Fibroblast of skin of back (primary cell): ENCODE results near the gene SCPEP1.

Source experiments
- DNase-seq: peaks from one replicate; pipeline ENCODE4 v3.0.0-alpha.2; 2013

SCPEP1 gene

GRCh38 chr17:57002904-57003303 lies 25.0 kb downstream of the SCPEP1 start:
- DNase-seq = no peak

DNA sequence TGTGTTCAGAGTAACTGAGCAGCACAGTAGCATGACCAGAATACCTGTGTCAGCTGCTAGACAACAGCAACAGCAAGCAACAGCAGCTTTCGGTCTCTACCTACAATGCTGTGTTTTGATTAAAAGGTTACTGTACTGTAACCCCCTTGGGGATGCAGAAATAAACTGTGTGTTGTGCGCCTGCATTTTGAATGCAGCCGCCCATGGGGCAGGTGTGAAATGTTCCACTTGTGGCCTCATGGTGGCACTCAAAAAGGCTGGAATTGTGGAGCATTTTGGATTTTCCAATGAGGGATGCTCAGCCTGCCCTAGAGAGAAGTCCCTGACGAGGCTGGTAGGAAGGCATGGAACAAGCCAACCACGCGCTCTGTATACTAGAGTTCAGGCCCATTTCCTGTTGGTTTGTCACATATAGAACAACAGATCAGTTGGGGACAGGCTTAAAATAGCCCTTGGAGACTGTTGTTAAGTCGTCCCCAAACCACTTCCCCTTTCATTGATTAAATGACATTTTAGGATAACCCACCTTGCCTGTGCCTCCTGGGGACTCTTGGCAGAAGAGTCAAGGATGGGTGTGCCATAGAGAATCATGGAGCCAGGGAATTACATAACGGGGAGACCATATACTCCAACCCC lies 27.1 kb downstream of the SCPEP1 start:
- DNase-seq = no peak

DNA sequence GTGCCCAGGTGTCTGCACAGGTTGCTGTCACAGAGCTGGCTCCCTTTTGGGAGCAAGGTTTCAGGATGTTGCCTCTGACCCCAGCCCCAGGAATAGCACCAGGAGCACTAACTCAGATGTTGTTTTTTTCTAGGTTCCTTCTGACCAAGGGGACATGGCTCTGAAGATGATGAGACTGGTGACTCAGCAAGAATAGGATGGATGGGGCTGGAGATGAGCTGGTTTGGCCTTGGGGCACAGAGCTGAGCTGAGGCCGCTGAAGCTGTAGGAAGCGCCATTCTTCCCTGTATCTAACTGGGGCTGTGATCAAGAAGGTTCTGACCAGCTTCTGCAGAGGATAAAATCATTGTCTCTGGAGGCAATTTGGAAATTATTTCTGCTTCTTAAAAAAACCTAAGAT lies 28.1 kb downstream of the SCPEP1 start:
- no peak for DNase-seq

DNA sequence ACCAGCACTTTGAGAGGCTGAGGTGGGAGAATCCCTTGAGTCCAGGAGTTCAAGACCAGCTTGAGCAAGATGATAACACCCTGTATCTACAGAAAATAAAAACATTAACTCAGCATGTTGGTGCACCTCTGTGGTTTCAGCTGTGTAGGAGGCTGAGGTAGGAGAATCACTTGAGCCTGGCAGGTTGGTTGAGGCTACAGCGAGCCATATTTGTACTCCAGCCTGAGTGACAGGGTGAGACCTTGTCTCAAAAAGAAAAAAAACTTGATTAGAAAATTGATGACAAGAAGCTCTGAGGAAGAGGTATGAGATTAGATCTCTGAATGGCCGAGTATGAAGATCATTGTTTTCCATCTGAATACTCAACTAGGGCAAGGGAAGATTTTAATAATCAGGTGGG lies 31.0 kb downstream of the SCPEP1 start:
- no peak for DNase-seq

GRCh38 chr17:57009737-57010445 lies 32.0 kb downstream of the SCPEP1 start:
- peak; percentile 29 for DNase-seq

DNA sequence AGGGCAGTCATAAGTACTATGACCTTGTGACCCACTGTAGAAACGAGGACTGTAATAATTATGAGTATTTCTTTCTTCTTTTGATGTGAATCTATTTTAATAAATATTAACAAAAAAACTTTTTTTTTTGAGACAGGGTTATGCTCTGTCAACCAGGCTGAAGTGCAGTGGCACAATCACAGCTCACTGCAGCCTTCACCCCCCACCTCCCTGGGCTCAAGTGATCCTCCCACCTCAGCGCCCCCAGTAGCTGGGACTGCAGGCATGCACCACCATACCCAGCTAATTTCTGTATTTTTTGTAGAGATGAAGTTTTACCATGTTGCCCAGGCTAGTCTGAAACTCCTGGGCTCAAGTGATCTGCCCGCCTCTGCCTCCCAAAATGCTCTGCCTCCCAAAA lies 32.6 kb downstream of the SCPEP1 start:
- DNase-seq = no peak

GRCh38 chr17:57011491-57012015 lies 33.6 kb downstream of the SCPEP1 start:
- DNase-seq = no peak

DNA sequence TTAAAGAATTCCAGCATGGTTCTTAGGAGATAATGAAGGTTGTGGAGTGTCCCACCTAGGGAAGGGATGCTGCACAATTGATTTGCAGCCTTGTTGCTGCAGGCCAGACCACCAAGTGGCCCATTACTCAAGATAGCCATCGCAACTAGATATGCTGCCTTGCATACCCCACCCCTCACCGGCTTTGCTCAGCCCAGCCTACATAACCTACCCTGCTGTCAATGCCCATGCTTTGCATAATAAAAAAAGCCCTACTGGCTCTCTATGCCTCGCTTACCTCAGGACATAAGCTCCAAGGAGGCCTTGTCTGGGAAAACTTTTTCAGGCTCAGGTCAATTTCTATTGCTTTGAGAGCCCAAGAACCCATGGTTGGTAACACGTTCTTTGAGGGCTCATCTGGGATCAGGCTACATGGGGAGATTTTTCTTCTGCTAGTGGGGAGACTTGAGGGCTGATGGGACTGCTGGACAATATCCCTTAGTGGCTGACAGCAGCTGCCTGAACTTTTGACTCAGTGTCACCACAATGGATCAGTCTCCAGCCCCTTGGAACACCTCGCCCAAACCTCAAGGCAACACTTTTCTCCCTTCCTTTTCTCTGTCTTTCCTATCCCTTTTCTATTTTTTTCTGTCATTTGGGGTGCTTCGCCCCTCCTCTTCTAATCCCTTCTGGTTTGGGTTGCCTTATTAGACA lies 38.3 kb downstream of the SCPEP1 start:
- no peak for DNase-seq

GRCh38 chr17:57016764-57017116 lies 38.8 kb downstream of the SCPEP1 start:
- DNase-seq = peak; percentile 37

DNA sequence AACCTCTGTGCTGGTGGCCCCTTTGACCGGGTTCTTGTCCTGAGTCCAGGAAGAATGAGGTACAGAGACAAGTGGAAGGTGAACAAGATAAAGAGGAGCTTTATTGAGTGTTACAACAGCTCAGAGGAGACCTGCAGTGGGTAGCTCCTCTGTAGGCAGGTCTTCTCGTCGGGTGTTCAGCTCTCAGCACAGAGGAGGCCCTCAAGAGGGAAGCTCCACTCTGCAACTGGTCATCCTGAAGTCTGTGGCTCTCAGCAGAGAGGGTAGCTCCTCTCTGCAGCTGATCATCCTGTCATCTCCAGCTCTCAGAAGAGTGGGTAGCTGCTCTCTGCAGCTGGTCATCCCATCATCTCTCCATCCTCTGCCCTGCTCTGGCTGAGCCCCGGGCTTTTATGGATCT lies 39.7 kb downstream of the SCPEP1 start:
- no peak for DNase-seq

GRCh38 chr17:57020208-57020607 lies 42.3 kb downstream of the SCPEP1 start:
- DNase-seq = no peak

- no peak for DNase-seq
Measured at GRCh38 chr17:57021226-57021940, 43.5 kb downstream of the SCPEP1 start.

- no peak for DNase-seq
Measured at GRCh38 chr17:57025876-57026275, 47.9 kb downstream of the SCPEP1 start.

DNA sequence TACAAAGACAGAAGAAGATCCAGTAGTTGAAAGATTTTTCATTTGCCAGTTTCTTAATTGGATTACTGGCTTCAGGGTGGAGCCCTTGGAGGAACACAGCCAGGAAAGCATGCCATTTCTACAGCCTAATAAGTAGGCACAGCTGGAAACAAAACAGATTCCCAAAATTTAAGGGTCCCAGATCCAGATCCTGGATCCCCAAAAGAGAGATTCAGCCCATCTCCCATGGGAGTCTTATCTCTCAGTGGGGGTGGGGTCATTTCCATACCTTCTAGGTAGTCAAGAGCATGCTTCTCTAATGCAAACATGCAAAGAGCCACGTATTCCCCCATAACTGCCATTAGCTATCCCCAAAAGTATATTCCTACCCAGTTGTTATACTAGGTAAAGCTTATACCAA lies 49.9 kb downstream of the SCPEP1 start:
- DNase-seq = no peak

DNA sequence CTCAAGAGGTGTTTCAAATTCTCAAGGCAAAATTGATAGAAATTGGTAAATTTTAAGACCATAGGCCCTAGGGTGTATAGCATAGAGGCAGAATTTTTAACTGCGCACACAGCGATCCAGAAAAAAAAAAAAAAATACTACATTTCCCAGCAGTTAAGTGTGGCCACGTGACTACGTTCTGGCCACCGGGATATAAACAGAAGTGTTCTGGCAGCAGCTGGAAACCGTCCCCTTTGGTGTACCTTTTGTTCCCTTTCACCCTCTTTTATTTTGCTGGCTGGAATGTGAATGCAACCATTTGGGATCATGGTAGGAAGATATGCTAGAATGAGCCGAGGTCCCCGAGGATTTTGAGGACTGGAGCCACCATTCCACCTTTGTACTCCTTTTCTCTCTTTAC lies 54.4 kb downstream of the SCPEP1 start:
- no peak for DNase-seq

DNA sequence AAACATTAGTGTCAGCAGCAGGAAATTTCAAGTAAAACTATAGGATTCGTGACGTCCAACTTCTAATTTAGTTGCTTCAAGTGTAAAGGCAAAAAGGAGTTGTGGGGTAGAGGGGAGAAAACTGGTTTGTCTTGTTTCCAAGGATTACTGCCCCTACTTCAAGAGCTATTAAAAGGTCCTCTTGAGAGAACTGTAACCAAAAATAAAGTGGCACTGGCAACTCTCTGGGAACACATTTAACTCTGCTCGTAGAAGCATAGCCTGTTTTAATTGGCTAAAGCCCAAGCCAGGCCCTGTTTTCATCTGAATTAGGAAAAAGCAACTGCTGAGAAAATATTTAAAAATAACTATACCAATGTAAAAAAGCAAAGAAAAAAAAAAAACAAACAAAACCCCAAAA lies 55.4 kb downstream of the SCPEP1 start:
- DNase-seq = peak; percentile 5

- no peak for DNase-seq
Measured at GRCh38 chr17:57034807-57035754, 57.1 kb downstream of the SCPEP1 start.

GRCh38 chr17:57035971-57036481 lies 58.1 kb downstream of the SCPEP1 start:
- no peak for DNase-seq

GRCh38 chr17:57037411-57037810 lies 59.5 kb downstream of the SCPEP1 start:
- DNase-seq = no peak

DNA sequence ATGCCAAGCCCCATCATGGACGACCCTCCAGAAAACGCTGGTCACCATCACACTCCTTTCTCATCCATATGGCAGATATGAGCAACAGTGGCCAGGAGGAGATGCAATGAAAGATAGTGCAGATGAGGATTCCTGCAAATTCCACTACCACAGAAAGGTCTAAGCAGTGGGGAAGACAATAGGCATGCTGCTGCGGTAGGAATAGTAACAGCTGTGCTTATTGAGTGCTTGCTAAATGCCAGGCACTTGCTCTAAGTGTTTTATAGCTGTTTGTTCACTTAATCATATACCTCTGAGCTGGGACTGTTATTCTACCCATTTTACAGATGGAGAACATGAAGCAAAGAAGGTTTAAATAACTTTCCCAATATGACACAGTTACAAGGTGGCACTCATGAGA lies 60.6 kb downstream of the SCPEP1 start:
- no peak for DNase-seq

GRCh38 chr17:57040571-57040970 lies 62.6 kb downstream of the SCPEP1 start:
- DNase-seq = no peak

DNA sequence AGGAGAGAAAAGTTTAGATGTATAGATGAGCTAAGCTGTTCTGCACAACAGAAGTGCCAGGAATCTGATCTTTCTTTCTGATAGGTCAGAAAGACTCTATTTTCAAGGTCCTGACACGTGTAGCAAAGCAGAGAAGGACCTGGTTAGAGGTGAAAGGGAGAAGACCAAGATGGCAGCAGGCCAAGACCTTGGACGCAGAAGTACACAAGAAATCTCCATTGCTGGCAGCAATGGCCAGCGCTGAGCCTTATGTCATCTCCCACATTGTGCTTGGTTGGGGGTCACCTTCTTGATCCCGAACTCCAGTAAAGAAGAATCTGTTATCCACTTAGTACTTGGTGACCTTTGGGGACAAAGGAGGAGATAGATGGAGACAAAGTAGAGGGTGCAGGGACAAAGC lies 65.3 kb downstream of the SCPEP1 start:
- no peak for DNase-seq
